Measurements from ENCODE around the gene RNF214. TPM values are rescaled to one million over a fixed set of nuclear protein-coding genes. Genes with fewer than 3 reads are reported as not detected.
"Not testable (repeated sequence)": the region's sequence is repeated elsewhere in the genome, so short reads cannot be mapped to it uniquely, and the experiment has no call there.

The RNF214 gene
- total RNA-seq = 13.7 TPM

DNA sequence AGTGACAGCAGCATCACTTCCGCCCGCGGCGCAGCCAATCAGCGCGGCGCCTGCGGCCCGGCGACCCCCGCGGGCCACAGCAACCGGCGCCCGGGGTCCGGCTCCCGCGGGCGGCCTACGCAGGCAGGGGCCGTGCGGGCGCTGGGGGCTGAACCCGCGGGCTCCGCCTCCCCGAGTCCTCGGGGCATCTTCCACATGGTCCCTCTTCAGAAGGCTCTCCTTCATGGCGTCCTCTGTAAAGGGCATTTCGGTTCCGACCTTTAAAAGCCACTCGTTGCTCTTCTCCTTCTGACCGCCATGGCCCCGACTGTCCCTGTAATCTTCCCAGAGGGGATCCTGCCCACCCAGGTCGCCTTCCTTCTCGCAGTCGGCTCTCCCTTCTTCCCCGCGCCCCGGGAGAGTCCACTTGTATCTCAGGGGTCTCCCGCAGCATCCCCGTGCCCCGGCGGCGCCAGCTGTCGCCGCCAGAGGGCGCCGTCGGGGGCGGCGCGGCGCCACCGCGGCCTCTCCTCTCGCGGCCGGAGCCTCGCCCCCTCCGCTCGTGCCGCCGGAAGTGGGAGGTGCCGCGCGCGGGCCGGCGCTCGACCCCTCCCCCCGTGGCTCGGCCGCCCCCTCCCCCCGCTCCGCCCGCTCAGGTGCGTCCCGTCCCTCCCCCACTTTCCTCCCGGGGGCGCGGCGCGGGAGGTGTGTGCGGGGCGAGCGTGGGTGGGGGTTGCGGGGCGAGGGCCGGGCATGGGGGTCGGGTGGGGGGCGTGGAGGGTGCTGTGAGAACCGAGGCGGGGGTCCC lies at the start of gene RNF214:
Gene RNF214 (plus strand): TSS at position 580 of the 787 bp plus-strand sequence. CDS start 1,602 bp downstream, outside the sequence.
- peak; percentile 92 for ATAC-seq

DNA sequence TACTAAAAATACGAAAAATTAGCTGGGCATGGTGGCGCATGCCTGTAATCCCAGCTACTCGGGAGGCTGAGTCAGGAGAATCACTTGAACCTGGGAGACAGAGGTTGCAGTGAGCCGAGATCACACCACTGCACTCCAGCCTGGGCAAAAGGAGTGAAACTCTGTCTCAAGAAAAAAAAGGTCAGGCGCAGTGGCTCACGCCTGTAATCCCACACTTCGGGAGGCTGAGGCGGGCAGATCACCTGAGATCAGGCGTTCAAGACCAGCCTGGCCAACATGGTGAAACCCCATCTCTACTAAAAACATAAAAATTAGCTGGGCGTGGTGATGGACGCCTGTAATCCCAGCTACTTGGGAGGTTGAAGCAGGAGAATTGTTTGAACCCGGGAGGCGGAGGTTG lies 49.3 kb upstream of the RNF214 start:
- not testable (repeated sequence) for ATAC-seq

DNA sequence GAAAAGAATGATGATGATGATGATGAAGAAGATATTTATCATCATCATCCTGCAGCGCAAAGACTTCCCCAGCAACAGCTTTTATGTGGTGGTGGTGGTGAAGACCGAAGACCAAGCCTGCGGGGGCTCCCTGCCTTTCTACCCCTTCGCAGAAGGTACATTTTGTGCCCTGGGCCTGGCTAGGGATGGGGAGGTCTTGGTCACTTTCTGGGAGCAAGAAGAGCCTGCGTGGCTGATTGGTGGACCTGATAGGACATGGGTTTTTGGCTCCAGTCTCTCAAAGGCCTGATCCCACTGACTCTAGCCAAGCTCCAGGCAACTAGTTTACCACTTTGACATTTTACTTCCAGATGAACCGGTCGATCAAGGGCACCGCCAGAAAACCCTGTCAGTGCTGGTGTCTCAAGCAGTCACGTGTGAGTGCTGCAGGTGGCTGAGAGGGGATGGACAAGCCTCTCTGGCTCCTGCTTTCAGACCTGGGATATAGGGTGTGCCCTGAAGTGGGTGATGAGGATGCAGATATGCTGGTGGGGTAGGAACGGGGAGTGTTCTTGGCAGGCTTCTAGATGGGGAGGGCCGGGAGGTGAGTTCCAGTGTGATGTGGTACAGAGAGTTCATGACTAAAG lies 48.6 kb upstream of the RNF214 start:
- peak; percentile 70 for ATAC-seq

DNA sequence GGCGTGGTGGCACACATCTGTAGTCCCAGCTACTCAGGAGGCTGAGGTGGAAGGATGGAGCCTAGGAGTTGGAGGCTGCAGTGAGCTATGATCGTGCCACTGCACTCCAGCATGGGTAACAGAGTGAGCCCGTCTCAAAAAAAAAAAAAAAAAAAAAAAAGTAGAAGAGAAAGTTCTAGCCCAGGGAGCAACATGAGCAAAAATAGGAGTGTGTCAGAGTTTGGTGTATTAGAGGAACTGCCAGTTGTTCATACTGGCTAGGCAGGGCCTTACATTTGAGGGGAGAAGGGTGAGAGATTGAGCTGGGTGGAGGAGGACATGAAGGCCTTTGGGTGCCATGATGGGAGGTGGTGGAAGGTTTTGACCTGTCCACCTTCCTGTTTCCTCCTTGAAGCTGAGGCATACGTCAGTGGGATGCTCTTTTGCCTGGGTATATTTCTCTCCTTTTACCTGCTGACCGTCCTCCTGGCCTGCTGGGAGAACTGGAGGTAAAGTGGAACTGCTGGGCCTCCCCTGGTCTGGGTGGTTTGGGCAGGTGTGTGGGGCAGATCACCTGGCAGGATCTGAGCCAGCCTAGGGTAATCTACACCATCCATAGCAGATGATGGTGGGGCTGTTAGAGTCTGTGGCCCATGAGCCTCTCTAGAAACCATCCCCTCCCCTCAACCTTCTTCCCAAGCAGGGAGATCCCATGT lies 46.6 kb upstream of the RNF214 start:
- ATAC-seq = no peak

DNA sequence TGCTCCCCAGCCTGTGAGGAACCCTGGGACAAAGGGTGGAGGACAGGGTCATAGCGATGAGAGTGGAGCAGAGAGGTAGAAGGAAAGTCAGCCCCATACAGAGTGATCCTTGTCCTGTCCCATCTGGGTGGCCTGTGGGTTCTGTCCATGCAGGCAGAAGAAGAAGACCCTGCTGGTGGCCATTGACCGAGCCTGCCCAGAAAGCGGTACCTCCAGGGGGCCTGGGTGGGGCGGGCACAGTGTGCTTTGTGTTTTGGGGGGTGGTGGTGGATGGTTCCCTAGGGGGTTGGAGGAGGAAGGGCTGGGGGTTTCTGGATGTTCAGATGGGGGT lies 46.1 kb upstream of the RNF214 start:
- ATAC-seq = no peak

DNA sequence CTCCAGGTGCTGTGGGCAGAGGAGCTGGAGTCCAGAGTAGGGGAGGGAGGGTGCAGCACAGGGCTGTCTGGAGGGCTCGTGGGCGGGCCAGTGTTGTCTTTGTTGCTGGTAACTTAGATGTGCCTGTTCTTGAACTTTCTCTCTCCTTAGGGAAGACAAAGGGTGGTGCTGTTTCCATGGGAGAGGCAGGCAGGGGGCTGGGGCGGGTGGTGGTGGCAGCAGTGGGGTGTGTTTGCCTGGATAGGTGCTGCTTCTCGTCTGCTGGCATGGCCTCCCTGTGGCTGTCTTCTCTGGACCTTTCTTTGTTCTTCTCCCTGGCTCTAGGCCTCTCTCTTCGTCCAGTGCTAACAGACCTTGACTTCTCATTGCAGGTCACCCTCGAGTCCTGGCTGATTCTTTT lies 45.5 kb upstream of the RNF214 start:
- no peak for ATAC-seq

DNA sequence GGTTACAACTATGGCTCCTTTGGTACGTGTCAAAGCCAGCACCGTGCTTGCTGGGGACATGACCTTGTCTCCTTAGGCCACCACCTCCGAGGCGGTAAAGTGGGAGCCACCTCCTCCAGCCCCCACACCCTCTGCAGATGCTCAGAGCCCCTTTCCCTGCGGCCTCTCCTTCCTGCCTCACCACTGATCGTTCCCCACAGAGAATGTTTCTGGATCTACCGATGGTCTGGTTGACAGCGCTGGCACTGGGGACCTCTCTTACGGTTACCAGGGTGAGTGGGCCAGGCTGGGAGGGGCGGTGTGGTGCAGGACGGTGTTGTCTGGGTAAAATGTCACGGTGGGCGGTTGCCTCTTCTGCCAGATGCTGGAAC lies 45.1 kb upstream of the RNF214 start:
- no peak for ATAC-seq

DNA sequence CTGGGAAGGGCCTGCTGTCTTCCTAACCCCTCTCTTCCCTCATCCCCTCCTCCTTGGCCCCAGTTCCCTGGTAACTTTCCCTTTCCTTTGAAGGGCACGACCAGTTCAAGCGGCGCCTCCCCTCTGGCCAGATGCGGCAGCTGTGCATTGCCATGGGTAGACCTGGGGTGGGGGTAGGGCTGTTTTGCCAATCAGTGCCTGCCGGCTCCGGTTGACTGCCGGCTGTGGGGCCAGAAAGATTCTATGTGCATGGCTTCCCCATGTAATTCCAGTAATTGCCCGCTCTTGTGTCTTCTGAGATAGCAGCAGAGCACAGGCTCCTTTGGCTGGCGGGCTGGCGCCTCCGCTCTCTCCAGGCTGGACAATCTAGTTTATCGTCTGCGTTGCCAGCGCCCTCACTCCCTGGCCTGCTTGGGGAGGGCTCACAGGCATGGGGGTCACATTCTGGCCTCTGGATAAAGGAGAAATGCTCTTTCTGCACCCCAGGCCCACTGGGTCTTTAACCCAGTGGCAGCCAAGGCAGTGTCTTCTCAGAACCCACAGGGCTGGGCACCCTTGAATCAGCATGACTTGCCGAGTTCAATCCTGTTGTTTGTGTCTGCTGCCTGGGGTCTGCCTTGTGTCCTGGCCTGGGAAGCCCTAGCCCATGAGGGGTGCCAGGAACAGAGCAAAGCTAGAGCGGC lies 44.5 kb upstream of the RNF214 start:
- no peak for ATAC-seq

DNA sequence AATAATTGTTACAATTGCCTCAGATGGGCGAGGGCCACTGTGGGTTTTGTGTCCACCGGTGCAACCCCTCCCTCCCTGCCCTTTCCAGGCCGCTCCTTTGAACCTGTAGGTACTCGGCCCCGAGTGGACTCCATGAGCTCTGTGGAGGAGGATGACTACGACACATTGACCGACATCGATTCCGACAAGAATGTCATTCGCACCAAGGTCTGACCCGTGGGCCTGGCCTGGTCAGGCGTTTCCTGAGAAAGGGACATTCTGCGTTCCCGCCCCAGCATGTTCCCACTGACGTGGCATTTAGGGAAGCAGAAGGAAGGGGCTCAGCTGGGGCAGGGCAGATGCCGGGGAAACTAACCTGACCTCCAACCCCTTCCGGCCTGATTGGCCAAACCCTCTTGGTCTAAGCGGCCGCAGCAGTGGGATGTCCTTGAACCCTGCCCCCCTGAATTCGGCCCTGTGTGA lies 43.8 kb upstream of the RNF214 start:
- no peak for ATAC-seq

DNA sequence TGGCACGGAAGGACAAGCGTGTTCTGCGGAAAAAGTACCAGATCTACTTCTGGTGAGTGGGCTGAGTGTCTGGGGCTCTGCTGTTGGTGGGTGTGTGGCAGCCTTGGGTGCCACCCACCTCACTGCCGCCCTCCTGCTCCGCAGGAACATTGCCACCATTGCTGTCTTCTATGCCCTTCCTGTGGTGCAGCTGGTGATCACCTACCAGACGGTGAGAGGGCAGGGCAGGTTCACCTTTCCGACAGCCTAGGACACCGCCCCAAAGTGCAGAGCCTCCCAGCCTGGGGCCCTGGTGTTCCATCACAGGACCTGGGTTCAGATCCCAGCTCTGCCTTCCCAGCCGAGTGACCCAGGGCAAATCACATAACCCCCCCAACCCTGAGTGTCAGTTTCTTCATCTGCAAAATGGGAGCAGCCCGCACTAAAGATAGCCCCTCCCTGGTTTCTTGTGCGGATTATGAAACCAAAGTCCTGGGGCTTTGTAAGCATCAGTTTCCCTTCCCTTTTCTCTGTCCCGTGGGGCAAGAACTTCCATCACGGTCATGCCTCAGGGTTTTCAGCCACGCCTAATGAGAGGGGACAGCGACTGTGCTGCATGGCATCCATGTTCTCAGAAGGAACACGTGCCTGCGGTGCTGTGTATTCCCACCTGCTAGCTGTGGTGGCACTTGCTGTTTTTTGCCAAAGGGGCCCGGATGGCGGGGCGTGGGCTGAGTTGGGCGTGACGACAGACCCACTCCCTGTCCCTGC lies 43.1 kb upstream of the RNF214 start:
- ATAC-seq = peak; percentile 44

DNA sequence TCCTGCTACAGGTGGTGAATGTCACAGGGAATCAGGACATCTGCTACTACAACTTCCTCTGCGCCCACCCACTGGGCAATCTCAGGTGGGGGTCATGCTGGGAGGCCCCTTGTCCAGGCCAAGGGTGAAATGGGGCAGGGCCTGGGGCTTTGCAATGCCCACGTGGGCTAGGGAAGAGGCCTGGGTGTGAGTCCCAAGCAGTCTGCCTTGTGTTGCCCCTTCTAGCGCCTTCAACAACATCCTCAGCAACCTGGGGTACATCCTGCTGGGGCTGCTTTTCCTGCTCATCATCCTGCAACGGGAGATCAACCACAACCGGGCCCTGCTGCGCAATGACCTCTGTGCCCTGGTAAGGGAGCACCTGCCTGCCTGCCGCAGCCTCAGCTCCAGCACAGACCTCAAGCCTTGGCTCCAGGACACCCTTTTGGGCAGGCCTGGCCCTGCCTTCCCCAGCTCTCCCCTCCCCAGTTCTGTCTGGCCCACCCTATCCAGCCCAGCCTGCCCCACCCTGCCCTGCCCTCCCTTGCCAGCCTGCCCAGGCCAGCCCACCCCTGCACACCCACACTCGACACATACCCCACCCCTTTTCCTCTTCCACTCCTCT lies 42.4 kb upstream of the RNF214 start:
- peak; percentile 7 for ATAC-seq

DNA sequence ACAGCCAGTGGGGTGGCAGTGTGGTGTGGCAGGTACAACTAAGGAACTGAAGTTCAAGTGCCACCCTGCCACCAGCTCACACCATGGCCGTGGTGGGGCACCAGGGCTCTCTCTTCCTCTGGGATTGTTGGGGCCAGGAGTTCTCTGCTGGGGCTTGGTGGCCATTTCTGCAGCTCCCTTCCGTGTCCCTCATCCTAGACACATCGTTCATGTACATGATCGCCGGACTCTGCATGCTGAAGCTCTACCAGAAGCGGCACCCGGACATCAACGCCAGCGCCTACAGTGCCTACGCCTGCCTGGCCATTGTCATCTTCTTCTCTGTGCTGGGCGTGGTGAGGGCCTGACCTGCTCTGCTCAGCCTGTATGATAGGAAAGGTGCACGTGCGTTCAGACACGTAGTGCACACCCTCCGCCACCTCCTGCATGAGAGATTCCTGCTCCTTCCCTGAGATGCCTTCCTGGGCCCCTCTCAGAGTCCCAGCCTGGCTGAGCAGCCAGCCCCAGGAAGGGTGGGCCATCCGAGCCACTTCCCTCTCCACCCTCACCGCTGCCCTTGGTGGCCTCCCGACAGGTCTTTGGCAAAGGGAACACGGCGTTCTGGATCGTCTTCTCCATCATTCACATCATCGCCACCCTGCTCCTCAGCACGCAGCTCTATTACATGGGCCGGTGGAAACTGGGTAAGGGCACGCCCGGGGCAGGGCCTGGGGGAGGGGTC lies 40.6 kb upstream of the RNF214 start:
- no peak for ATAC-seq

DNA sequence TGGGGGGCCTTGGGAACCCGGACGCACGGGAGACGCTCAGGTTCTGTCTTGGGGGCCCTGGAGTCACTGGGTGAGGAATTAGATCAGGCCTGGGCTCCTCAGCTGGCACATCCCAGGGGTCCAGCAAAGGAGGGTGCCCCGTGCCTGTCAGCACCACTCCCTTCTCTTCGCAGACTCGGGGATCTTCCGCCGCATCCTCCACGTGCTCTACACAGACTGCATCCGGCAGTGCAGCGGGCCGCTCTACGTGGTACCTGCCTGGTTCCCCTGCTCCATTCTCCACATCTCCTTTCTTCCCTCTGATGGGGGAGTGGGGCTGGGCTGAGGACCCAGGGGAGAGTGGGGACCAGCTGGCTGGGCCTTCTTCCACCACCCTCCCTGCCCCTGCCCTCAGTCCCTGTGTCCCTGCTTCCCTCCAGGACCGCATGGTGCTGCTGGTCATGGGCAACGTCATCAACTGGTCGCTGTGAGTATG lies 40.0 kb upstream of the RNF214 start:
- no peak for ATAC-seq

DNA sequence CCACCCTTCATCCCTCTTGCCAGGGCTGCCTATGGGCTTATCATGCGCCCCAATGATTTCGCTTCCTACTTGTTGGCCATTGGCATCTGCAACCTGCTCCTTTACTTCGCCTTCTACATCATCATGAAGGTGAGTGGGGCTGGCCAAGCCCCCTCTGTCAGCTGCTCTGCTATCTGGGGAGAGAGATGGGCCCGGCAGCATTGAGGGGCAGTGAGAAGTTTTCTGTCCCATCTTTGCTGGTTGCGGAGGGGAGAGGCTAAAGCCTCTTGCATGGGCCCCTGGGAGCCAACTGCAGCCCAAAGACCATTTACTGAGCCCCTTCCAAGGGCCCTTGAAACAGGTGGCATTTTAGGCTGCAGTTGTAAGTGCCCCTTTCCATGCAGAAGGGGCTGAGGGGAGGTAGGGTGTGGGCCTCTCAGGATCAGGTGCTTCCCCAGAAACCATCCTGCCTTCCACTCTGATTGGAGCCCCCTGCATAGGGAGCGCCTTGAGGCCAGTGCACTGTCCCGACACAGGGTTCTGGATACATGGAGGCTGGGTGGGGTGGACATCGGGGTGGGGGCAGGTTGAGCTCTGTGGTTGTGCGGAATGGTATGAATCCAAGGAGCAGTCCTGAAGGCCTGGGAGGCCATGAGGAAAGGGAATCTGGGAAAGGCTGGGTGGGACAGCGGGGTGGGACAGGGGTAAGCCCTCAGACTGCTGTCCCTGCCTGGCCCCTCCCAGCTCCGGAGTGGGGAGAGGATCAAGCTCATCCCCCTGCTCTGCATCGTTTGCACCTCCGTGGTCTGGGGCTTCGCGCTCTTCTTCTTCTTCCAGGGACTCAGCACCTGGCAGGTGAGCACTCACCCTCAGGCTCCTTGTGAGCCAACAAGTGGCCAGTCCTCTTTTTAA lies 39.1 kb upstream of the RNF214 start:
- ATAC-seq = no peak

DNA sequence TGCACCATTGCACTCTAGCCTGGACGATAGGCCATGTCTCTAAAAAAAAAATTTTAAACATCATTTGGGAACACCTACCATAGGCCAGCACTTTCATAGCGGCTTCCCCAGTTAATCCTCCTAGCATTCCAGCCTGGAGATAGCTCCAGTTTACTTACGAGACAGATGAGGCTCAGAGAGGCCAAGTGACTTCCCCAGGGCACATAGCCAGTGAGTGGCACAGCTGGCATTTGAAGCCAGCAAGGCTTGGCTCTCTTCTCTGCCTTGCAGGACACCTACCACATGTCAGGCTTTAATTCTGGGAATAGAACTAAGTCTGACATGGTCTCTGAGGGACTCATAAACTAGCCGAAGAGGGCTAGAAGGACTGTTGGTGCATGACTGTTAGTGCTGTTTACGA lies 38.2 kb upstream of the RNF214 start:
- ATAC-seq = no peak

DNA sequence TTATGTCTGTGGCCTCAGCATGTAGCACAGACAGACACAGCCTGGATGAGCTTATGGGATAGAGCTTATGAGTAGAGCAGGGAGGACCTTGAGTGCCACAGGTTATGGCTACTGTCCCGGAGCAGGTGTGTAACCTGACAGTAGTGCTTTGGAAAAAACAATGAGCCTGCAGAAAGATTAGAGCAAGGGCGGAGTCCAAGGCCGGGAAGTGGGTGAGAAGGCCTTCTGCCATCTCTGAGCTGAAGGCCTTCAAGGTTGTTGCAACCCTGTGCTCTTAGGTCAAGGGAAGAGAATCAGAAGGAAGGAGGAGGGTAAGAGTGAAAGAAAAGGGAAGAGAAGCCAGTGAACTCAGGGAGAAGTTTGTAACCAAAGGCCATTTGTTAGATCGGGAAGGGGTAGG lies 37.2 kb upstream of the RNF214 start:
- ATAC-seq = peak; percentile 21

DNA sequence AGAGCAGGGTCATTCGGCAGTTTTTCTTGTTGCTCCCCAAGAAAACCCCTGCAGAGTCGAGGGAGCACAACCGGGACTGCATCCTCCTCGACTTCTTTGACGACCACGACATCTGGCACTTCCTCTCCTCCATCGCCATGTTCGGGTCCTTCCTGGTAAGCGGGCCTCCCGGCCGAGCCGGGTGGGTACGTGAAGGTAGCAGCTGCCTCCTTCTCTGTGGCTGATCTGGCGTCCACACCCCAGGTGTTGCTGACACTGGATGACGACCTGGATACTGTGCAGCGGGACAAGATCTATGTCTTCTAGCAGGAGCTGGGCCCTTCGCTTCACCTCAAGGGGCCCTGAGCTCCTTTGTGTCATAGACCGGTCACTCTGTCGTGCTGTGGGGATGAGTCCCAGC lies 36.7 kb upstream of the RNF214 start:
- ATAC-seq = no peak

DNA sequence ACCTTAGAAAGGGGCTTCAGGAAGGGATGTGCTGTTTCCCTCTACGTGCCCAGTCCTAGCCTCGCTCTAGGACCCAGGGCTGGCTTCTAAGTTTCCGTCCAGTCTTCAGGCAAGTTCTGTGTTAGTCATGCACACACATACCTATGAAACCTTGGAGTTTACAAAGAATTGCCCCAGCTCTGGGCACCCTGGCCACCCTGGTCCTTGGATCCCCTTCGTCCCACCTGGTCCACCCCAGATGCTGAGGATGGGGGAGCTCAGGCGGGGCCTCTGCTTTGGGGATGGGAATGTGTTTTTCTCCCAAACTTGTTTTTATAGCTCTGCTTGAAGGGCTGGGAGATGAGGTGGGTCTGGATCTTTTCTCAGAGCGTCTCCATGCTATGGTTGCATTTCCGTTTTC lies 35.5 kb upstream of the RNF214 start:
- ATAC-seq = no peak

DNA sequence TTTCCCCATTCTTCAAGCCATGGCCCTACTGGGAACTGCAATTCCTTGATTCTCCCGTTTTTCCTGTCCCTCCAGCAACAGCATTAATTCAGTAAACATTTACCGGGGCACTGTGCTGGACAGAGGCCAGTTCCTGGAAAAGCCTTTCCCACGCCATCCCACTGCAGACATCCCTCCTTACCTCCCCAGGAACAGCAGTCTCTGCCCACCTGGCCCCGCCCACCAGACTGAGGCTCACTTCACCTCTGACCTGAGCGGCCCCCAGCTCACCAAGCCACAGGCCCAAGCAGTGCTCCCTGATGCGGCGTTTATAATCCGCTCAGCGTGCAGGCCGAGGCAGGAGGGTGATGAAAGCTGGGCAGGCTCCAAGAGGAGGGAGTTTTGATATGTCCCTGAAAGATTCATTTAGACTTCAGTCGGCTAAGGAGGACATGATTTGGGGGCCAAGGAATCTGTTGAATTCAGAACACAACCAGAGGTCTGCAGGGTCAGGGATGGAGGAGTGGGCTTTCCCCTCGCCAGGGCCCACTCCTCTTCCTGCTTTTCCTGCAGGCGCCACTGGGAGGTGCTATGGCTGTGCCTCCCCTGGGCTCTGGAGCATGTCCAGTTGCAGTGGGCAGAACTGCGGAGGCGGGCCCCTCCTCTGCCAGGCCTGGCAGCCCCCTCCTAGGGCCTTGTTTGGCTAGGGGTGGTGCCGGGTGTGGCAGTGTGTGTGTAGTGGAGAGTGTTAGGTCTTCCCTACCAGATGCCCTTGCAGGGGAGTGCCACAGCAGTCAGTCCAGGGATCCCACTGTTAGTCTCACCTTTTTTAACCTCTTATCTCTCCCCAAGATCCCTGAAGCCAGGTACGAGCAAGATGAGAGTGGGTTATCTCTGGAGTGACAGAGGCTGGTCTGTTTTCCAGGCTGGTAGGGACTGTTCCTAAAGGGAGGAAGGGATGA lies 34.7 kb upstream of the RNF214 start:
- ATAC-seq = peak; percentile 28

All from esophagus mucosa (tissue), 1 donor.